Measurements from ENCODE around the gene ASH1L.

Gene ASH1L

DNA sequence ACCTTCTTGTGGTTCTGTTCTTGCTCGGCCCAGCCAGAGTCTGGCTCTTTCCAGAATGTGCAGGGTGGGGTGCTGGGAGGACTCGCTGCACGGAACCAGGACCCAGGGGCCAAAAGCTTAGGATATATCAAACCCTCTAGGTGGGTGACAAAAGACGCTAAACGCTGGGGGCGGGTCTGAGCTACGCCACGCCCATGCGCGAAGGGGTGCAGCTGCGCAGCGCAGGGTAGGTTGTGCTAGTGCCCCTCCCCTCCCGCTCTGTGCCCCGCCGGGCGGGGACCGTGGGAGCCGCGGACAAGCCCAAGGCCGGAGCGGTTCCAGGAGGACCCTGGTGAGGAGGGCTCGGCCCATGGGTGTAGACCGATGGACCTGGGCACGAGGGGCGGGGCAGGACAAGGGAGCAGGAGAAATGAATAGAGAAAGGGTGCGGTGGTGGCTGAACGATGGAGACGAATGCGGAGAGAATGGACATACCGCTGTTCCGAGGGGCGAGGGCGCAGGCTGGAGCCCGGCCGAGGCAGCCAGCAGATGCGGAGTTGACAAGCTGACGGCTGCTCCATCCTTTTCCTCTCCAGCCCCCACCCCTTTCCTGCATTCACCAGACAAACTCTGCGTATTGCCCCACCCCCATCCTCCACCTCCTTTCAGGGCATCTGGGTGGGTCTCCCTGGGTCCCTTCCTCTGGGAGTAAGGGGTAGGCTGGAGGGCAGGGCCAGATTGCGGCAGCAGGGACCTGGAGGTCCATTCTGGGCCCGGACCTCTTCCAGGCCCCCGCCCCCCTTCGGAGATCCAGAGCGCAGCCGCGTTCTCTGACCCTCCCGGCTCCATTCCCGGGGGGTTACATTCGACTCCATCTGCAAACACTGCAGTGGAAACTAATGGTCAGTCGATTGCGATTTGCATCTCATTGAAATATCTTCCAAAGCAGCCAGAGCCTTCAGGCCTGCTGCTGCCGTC is 241.7 kb downstream of the ASH1L start, which contains the start of gene RUSC1:
RUSC1 (plus strand) TSS at position 234 of the 957 bp plus-strand sequence. CDS start 880 bp downstream, outside the sequence.
- TF ChIP-seq, protein P1, sequence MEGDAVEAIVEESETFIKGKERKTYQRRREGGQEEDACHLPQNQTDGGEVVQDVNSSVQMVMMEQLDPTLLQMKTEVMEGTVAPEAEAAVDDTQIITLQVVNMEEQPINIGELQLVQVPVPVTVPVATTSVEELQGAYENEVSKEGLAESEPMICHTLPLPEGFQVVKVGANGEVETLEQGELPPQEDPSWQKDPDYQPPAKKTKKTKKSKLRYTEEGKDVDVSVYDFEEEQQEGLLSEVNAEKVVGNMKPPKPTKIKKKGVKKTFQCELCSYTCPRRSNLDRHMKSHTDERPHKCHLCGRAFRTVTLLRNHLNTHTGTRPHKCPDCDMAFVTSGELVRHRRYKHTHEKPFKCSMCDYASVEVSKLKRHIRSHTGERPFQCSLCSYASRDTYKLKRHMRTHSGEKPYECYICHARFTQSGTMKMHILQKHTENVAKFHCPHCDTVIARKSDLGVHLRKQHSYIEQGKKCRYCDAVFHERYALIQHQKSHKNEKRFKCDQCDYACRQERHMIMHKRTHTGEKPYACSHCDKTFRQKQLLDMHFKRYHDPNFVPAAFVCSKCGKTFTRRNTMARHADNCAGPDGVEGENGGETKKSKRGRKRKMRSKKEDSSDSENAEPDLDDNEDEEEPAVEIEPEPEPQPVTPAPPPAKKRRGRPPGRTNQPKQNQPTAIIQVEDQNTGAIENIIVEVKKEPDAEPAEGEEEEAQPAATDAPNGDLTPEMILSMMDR (IDR thresholded peaks at IDR 0.05; ENCODE audit: insufficient read depth, low read depth, low read length, missing control alignments) = no peak

GRCh38 chr1:155320252-155320651 is 242.4 kb downstream of the ASH1L start:
- peak overlapping the region; percentile 48 for H3K4me3 ChIP-seq (ENCODE audit: low read length)
- TF ChIP-seq, protein P1 (IDR thresholded peaks at IDR 0.05; ENCODE audit: insufficient read depth, low read depth, low read length, missing control alignments) = no peak
- peak; percentile 15 for DNase-seq (ENCODE audit: low read depth)

More for the DNA sequence above, 241.7 kb downstream of the ASH1L start, which contains the start of gene RUSC1:
- DNase-seq (ENCODE audit: low read depth) = peak; percentile 64
- H3K4me3 ChIP-seq (ENCODE audit: low read length) = peak within 1 kb of the TSS; percentile 48

DNA sequence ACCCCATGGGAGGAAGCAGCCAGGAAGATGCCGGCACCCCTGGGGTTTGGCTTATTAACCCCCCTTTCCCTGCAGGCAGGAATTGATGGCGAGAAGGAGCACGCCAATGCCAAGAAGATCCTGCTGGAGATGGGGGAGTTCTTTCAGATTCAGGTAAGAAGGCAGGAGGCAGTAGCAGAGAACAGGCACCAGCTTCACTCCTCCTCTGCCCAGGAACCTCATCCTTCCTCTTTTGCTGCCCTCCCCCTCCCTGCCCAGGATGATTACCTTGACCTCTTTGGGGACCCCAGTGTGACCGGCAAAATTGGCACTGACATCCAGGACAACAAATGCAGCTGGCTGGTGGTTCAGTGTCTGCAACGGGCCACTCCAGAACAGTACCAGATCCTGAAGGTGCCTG is 243.1 kb downstream of the ASH1L start:
- DNase-seq (ENCODE audit: low read depth) = no peak
- no peak overlapping the region for H3K4me3 ChIP-seq (ENCODE audit: low read length)
- TF ChIP-seq, protein P1 (IDR thresholded peaks at IDR 0.05; ENCODE audit: insufficient read depth, low read depth, low read length, missing control alignments) = no peak

DNA sequence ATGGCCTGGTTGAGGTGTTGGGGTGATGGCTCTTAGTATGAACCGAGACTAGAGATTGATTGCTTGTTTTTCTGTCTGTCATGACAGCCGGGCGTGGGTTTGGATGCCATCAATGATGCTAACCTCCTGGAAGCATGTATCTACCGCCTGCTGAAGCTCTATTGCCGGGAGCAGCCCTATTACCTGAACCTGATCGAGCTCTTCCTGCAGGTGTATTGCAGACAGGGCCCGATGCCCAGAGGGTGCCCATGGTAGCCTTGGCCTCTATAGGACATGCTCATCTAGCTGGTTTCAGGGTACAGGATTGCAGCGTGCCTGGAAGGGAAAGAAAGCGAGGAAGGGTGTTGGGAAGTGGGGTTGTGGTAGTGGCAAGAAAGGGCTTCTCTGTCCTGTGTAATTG is 244.5 kb downstream of the ASH1L start:
- no peak for DNase-seq (ENCODE audit: low read depth)
- no peak overlapping the region for H3K4me3 ChIP-seq (ENCODE audit: low read length)

DNA sequence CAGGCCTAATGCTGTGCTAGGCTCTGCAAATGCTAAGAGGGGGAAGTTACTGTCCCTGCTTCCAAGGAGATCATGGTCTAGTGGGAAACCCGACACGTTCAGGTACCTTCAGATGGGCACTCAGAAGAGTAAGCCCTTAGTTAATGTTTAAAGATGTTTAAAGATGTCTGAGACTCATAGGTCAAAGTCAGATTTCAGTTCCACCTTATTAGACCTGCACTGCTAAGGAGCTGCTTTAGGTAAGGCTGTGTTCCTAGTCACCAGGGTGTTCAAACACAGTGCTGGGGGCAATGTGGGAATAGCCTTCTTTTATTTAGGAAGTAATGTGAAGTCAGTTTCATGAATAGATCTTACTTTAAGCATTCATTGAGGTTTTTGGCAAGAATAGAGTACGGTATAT is 245.7 kb downstream of the ASH1L start:
- no peak overlapping the region for H3K4me3 ChIP-seq (ENCODE audit: low read length)
- no peak for DNase-seq (ENCODE audit: low read depth)
- TF ChIP-seq, protein P1 (IDR thresholded peaks at IDR 0.05; ENCODE audit: insufficient read depth, low read depth, low read length, missing control alignments) = no peak

More for the DNA sequence above, 244.5 kb downstream of the ASH1L start:
- TF ChIP-seq, protein P1 (IDR thresholded peaks at IDR 0.05; ENCODE audit: insufficient read depth, low read depth, low read length, missing control alignments) = no peak

- peak; percentile 47 for DNase-seq (ENCODE audit: low read depth)
- H3K4me3 ChIP-seq (ENCODE audit: low read length) = no peak overlapping the region
- TF ChIP-seq, protein P1 (IDR thresholded peaks at IDR 0.05; ENCODE audit: insufficient read depth, low read depth, low read length, missing control alignments) = no peak
These were observed 249.3 kb downstream of the ASH1L start for GRCh38 chr1:155313261-155313660.
